COLO829 (cell line): ENCODE measurements around the gene FRMPD4.

Experiments used
- DNase-seq: peaks from one replicate; pipeline ENCODE4 v3.0.0; 2012; ENCODE audit warnings: low spot score

The FRMPD4 gene

DNA sequence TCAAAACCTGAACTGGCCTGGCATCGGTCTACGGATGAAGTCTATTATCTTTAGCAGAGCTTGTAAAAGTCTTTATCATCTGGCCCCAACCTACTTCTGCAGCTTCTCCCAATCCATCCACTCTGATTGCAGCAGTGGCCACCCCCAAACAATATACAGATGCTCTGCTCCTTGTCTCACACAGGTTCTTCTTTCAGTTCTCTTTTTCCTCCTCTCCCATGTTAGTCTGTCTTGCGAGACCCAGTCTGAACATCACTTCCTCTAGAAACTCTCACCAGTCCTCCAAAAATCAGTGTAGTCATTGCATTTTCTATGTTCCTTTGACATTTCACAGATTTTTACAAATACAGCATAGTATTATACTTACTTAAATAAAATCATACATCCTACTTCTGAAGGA is 163.0 kb downstream of the FRMPD4 start:
- no peak for DNase-seq

DNA sequence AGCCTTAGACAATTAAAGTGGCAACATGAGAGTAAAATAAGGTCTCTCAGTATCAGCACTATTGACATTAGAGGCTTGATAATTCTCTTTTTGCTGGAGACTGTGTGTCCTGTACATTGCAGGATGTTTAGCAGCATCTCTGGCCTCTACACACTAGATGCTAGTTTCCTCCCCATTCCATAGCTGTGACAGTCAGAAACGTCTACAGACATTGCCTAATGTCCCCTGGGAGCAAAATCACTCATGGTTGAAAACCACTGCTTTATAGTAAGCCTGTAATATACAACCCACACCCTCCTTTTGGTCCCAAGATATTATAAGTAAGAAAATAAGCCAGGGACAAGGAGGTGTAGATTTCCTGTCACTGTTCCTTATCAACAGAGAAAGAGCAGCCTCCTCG is 166.0 kb downstream of the FRMPD4 start:
- DNase-seq: no peak

DNA sequence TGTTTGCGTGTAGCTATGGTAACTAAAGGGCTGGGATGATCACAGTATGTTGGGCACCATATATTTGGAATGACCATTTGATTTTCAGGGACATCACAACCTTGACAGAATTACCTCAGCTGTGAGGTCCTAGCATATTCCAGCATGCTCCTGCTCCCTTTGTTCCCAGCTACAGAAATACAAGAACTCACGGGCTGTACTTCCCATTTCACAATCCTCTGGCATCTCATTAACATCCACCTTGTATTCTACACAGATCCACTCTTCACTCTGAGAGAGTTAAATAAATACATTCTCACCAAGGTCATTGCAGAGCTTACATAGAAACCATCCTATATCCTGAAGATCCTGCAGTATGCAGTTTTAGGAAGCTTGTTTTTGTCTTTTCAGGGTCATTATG is 169.7 kb downstream of the FRMPD4 start:
- DNase-seq: no peak

DNA sequence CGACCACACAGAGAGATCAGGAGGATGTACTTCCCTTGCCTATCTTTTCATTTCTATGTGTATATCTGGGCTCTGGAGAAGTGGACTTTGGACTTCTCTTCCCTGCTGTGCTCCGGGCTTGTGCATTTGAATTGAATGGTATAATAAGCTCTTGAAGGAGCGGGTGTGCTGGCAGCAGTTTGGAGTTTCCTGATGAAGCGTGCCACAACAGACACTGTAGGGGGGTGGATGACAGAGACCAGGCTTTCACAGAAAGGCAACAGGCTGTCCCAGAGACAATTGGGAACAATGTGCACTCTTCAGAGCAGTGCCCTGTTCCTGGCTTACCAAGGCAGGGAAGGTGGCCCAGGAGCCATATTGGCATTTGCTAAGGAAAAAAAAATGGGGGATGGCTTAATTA is 170.1 kb downstream of the FRMPD4 start:
- DNase-seq: no peak

DNA sequence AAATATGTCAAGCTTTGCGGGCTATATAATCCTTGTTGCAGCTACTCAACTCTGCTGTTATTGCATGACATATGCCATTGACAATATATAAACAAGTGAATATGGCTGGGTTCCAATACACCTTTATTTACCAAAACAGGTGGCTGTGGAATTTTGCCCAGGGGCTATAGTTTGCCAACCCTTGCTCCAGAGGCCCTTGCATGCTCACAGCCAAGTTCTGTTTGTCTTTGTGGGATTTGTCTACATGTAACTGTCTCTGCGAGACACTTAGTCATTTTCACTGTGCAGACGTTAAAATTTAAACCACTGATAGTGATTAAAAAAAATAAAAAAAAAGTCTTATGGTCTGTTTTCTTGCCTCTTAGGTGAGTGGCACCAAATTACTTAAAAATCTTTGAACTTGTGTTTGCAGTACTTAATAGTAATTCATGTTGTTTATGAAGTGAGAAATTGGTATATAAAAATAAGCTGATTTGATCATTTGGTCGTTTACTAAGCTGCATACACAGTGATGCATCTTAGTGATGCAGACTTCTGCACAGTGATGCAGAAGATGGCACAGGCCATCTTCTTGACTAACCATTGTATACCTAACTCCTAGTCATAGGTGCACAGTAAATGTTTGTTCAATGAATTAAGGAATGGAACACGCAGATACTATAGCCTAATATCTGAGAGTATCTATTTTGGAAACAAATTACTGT is 170.9 kb downstream of the FRMPD4 start:
- DNase-seq: no peak

DNA sequence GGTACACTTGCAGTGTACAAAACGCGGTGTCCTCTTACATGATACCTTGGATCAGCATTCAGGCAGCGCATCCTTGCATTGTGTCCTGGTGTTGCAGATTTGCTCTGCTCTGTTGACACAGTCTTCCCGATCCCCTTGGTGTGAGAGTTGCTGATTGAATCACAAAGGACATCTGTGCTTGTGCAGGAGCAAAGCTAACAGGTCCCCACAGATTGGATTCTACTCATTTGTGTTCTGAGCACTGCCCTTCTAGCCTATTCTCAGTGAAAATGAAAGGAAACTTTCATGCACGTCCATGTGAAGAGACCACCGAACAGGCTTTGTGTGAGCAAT is 171.4 kb downstream of the FRMPD4 start:
- no peak for DNase-seq

DNA sequence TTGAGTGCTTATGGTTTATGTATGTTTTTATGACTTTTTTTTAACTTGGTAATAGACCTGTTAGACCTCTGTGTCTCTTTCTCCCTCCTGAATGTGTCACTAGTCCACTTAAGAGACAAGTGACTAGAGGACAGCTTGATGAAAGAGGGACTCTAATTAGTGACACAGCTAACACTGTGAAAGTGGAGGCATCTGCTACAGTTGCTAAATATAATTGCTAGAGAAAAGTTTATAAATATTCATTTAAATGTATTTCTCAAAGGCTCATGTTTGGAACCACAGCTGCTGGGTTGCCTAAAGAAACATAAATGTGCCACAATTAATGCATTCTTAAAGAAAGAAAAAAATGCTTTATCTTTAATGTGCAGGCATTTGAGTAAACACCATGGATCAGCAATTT is 176.4 kb downstream of the FRMPD4 start:
- no peak for DNase-seq

DNA sequence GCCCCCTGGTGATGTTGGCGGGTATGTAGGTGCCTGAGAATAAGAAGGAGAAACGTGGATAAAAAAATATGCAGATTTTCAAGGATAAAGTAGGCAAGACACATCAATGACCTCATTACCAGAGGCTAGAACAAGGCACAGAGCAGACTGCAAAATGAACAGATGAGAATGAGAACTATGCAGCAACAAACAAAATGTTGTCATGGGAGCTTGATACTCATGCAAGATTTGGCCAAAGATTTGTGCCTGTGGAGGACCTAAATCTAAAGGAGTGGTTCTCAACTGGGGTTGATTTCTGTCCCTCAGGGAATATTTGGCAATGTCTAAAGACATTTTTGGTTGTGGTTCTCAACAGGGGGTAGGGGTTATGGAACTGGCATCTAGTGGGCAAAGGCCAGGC is 177.3 kb downstream of the FRMPD4 start:
- DNase-seq: no peak

DNA sequence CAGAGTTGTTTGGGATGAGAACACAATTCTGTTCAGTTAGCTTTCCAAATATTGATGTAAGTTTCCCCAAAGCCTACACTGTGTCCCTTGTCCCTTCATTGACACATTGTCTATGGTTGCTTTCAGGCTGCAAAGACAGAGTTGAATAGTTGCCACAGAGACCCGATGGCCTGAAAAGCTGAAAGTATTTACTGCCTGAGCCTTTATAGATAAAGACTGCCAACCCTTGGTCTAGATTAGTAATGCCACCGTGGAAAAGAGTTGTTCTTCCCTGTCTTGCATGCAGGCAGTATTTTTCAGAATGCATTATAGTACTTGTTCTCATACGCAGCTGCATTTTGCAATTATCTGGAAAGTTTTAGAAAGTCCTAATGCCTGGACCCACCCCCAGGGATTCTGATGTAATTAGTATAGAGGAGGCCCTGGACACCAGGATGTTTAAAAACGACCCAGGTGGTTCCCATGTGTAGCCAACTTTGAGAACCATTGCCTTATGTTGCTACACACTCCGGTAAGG is 180.8 kb downstream of the FRMPD4 start:
- no peak for DNase-seq

DNA sequence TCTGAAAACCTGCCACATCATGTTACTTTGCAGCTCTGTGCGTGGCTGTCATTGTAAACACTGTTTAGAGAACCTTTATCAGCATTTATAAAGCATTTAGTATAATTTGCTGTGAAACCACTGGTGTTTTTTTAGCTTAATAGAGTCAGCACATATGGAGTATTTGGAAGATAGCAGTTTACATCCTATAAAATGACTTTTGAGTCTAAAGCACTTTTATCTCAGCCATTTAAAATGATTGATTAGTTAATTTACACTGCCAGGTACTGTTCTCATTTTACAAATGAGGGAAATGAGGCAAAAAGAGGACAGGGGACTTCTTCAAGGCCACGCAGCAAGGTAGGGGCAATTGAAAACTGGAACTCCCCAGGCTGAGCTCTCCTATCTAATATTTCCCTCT is 181.7 kb downstream of the FRMPD4 start:
- DNase-seq: no peak

DNA sequence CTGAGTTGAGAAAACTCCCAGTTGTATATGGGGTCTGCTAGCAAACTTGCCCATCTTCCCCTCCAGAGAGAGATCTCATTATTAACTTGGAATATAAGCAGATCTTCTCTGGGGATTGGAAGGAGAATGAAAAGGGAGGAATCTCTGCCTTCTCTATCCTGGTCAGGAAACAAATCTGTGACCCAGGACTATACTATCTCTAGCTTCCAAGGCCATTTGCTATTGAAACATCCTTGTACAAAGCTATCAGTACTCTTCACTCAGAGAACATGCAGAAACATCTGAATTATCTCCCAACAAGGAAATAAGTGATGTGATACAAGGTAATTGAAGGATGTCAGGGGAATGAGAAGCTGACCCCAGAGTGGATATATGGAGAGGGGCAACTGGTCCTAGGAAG is 183.8 kb downstream of the FRMPD4 start:
- DNase-seq: no peak

DNA sequence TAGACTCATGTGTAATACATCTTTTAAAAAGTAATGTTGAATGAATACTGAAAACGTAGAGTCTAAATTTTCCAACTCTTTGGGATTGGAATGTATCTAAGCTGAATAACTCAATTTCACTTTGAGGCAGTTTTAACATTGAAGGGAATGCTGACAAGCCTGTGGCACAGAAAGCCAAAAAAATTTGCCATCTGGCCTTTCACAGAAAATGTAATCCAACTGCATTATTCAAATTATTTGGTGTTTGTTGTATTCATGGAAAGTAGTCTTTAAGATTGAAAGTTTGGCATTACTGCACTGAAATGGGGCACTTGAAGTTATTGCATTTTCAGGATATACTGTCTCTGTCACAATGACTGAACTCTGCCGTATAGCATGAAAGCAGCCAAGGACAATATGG is 186.9 kb downstream of the FRMPD4 start:
- DNase-seq: no peak

DNA sequence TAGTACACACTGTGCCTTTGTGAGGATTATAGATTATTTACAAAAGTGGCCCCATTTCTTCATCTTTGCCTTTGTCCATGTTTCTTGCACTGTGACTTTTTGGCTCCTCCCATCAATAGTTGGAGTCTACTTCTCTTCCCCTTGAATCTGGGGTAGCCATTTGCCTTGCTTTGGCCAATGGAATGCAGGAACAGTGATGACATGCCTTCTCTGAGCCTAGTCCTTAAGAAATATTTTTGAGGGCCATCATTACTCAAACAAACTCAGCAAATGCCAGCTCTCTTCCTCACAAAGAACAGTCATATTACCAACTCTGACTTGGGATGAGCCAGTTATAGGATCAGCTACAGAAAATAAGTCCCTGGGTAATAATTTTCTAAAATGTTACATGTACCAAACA is 189.6 kb downstream of the FRMPD4 start:
- no peak for DNase-seq

DNA sequence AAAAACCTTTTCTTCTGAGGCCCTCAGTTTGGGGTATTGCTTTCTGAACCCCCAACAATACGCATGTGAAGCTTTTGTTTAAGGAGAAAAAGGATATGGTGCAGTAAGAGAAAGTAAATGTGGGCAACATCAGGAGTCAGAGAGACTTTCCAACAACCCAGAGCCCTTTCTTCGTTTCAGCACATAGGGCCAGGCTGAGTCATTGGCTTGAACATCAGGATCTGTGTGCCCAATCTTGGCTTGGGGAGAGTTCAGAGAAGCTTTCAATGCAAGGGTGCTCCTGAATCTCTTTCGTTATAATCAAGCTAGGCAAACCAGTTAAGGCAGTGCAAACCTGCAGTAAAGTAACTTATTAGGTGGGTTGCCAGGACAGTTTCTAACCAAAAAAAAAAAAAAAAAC is 191.2 kb downstream of the FRMPD4 start:
- DNase-seq: no peak

DNA sequence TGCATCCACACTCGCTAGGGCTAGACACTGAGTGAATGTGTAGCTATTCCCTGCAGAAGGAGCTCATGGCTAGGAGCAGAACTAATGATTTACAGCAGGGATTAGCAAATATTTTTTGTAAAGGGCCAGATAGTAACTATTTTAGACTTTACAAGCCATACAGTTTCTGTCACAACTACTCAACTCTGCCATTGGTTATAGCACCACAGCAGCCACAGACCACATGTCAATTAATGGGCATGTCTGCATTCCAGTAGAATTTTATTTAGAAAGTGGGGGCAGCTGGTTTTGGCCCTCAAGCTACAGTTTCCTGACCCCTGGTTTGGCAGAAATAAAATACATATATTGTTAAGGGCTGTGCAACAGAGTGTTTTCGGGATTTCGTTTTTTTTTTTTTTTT is 192.6 kb downstream of the FRMPD4 start:
- DNase-seq: no peak

DNA sequence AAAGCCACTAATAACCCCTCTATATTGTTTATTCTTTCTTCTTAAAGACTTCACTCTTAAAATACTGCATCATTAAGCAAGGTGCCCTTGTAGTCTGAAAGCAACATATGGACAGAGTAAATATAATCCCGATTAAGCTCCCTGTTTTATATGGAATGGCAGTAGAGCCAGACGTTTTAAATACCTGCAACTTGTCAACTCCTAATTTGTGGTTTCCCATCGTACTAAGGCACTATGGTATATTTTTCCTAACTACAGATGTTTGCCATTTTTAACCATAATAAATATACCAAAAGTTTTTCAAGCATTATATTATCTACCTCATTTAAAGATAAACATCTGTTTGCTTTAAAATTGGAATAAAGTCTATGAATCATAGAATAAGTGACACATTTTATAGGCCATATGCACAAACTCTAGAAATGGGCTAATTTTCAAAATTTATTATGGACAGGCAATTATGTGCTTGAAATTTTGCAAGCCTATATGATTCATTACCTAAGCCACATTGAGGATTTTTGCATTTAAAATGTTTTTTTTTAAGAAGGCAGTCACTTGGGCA is 194.6 kb downstream of the FRMPD4 start:
- DNase-seq: no peak

DNA sequence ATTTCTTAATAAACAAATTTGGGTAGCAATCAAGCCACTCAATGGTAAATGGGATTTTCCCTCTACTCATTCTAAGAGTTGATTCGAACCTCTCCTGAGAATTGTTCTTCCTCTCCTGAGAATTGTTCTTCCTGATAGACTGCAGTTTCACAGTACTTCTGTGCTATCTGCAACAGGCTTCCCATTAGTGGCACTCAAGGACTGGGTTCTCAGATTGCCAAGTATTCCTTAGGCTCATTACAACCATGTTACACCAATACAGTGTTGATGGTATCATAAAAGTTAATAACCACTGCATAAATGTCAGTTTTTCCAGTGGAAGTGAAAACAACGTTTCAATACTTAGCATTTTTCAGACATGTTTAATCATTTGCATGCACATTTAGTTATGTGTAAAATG is 201.6 kb downstream of the FRMPD4 start:
- no peak for DNase-seq

DNA sequence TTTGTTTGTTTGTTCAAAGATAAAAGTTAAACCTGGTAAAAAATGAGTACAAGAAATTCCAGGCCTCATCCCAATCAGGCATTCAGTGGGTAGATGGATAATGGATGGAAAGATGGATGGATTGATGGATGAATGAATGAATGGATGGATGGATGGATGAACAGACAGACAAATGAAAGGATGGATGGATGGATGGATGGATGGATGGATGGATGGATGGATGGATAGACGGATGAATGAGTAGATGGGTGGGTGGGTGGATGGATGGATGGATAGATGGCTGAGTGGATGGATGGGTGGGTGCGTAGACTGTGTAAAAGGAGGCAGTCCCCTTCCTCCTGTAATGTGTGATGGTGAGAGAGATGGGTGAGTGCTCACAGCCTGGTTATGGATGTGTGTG is 206.7 kb downstream of the FRMPD4 start:
- DNase-seq: no peak

DNA sequence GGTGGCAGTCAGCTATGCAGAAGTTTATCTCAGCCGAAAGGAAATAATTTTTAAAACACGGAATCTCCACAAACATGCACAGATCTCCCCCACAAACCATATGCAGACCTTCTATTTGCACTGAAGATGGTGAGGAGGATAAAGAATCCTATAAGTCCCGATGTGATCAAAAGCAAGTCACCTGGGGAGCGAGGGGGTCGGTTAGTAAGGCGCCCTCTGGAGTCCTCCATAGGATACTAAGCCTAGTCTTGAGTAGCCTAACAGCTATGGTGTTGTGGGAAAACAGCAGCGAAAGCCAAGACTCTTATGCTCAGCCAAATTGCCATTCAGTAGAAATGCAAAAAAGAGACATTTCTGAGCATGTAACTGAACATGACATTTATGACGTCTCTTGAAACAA is 210.9 kb downstream of the FRMPD4 start:
- DNase-seq: no peak

DNA sequence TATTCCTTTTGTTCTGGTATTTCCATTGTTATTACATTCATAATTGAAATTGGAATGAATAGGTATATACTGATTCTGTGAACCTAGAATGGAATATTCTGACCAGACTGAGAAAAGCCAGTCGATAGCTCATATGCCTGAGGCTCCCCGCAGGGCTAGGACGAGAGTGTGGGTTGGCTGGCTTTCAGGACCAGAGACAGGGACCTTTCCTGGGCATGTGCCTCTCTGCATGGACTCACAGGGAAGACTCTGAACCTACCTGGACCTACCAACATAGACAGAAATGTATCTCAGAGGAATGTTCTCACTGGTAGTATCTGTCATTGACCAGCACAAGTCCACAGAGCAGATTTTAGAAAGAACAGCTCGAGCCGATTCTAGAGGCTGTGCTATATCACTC is 214.6 kb downstream of the FRMPD4 start:
- no peak for DNase-seq

DNA sequence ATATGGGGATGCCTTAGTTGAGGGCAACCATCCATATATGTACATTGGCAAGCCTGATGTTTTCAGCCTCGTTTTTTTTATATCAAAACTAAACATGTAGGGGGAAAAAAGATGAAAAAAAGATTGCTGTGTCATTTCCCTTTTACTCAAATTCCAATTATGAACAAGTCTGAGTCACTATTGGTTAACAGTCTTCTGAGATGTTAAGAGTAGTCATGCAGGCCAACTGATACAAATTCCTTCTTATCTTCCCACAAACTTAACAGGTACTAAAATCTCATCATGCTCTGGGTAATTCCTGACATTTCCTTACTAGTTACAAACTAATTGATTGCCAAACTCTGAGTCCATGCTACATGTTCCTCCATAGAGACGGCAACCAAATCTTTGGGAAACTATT is 222.1 kb downstream of the FRMPD4 start:
- peak; percentile 5 for DNase-seq

DNA sequence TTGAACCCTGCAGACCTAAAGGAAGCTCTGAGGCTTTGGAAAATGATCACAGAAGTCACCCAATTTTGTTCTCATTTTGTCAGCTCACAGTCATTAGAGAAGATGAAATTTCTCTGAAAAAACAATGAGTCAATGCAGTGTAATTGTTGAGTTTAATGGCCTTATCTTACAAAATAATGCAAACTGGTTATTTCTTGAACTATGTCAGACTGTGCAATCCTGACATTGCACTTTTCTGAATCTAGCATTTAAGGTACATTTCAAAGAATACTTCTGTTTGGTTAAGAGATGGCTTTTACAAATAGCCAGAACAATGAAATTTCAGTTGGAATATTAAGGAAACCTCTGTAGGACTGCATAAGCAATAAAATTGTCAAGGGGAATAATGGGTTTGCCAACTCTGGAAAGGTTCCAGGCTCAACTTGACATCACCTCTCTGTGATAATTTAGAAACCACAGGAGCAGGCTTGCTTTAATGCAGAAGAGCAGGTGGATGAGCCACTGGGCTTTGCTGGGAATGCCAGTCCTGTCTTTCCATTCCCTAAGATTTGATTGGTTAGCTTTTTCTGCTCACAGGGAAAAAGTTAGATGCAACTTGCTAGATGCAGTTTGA is 222.8 kb downstream of the FRMPD4 start:
- no peak for DNase-seq

DNA sequence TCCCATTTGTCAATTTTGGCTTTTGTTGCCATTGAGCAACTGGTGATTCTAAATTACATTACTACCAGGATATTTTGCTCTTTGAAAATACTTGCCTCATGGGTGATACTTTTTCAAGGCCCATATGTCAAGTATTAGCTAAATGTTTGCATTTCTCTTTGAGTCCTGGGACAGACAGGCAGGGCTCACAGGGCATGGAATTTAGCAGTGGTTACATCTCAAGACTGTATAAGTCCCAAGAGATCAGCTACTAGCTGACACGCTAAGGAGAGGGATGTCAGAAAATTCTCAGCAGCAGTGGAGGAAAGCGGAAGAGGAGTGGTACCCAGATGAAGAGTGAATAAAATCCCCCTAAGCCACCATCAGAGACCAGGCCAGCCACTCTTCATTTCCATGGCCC is 224.9 kb downstream of the FRMPD4 start:
- no peak for DNase-seq

DNA sequence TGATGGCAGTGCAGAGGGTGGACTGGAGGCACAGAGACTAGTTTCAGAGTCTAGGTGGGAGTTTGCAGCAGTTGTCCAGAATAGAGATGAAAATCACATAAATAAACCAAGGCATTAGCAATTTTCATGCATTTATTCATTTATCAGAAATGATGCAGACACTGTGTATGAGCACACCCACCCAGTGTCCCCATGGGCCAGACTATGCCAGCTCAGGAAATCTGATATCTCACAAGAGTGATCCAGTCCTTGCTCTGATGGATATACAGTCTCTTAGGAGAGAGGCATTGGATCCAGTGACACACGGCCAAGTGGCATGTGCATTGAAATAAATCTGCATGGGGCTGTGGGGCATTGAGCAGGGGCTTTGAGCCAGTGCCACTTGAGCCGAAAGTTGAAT is 228.2 kb downstream of the FRMPD4 start:
- no peak for DNase-seq
